ENCODE data around the gene STARD4.

STARD4 gene, protein sequence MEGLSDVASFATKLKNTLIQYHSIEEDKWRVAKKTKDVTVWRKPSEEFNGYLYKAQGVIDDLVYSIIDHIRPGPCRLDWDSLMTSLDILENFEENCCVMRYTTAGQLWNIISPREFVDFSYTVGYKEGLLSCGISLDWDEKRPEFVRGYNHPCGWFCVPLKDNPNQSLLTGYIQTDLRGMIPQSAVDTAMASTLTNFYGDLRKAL

DNA sequence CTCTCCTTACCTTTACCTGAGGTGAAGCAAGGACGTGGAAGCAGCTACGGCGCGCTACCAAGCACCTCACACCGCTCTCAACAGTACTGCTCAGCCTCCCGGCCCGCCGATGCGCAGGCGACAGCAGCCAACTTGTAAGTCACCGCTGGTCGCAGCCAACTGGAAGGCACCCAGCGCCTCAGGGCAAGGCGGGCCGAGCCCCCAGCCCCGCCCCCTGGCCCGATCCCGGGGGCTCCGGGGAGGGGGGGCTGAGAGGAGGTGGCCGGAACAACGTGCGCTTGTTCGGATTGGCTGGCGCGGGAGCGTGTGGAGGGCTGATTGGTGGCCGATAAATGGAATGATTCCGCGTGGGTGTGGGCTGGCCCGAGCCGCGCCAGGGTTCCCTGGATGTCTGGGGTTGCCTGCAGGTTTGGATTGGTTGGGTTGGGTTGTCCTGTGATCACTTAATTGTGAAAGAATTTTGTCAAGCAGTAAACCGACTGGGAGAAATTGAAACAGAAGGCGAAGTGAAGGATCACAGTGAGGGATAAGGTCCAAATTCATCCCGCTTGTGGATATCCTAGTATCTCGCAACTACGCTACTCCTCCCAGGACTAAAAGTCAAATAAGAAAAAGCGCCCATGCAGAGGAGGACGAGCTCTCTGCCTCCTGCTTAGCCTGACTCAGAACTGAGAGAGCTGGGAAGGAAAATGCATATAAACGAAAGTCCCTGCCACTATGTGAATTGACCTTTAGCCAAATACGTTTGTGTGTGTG is at the start of gene STARD4:
Gene STARD4, minus strand, starts transcription at position 161 of the 756 bp plus-strand sequence. CDS start 5,102 bp downstream, outside the sequence.
- peak; percentile 94 for FAIRE-seq

DNA sequence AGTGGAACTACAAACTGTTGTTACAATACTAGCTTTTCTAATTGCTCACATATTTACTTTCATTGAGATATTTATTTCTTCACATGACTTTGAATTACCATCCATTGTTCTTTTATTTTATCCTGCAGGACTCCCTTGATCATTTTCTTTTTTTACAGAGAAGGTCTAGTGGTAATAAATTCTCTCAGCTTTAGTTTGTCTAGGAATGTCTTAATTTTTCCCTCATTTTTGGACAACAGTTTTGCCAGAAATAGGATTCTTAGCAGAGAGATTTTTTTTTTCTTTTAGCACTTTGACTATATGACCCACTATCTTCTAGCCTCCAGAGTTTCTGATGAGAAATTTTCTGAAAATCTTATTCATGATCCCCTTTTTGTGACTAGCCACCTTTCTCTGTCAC is 47.3 kb upstream of the STARD4 start:
- FAIRE-seq, result no peak

DNA sequence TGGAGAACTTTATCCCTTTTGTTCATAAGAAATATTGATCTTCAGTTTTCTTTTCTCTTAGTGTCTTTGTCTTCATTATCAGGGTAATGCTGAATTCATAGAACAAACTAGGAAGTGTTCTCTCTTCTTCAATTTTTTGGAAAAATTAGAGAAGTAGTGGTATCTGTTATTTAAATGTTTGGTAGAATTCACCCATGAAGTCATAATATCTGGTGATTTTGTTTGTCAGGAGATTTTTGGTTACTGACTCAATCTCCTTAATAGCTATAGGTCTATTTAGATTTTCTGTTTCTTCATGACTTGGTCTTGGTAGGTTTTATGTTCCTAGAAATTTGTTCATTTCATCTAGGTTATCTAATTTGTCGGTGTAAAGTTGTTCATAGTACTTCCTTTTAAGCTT is 45.4 kb upstream of the STARD4 start:
- FAIRE-seq, result no peak

DNA sequence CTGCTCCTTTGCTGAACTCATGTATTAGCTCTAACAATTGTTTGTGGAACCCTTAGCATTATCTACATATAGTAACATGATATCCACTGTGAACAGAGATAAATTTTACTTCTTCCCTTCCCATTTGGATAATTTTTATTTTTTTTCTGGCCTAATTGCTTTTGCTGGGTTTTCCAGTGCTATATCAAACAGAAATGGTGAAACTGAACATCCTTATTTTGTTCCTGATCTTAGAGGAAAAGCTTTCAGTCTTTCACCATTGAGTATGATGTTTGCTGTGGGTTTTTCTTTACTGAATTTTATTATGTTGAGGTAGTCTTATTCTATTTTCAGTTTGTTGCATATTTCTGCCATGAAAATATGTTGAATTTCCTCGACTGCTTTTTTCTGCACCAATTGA is 44.8 kb upstream of the STARD4 start:
- no peak for FAIRE-seq

DNA sequence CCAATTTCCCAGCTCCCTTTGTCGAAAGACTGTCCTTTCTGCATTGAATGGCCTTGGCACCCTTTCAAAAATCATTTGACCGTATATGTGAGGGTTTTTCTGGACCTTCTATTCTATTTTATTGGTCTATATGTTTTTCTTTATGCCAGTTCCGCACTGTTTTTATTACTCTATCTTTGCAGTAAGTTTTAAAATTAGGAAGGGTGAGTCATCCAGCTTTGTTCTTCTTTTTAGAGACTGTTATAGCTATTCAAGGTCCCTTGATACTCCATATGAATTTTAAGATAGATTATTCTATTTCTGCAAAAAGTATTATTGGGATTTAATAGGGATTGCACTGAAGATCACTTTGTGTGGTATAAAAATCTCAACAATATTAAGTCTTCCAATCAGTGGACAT is 44.2 kb upstream of the STARD4 start:
- no peak for FAIRE-seq

DNA sequence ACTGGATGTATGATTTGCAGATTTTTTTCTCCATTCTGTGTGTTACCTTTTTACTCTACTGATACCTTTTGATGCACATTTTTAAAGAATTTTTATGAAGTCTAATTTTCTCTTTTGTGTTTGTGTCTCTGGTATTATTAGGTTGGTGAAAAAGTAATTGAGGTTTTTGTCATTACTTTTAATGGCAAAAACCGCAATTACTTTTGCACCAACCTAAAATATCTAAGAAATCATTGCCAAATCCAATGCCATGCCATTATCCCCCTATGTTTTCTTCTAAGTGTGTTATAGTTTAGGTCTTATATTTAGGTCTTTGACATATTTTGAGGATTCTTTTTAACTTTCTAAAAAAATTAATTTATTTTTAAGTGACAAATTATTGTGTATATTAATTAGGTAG is 43.4 kb upstream of the STARD4 start:
- no peak for FAIRE-seq

DNA sequence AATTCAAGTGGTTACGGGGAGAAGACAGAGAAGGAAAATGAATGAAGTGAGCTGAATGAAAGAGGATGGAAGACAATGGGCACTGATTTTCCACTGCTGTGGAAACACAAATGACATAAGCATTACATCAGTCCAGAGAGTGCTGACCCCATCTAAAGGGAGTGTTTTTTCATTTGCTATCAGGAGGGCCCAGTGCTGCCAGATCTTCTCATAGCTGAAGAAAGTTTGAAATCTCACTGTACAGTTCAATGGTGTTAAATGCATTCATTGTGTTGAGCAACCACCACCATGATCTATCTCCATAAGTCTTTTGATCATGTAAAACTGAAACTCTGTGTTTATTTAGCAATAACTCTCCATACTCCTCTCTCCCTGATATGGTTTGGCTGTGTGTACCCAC is 41.5 kb upstream of the STARD4 start:
- FAIRE-seq, result no peak

DNA sequence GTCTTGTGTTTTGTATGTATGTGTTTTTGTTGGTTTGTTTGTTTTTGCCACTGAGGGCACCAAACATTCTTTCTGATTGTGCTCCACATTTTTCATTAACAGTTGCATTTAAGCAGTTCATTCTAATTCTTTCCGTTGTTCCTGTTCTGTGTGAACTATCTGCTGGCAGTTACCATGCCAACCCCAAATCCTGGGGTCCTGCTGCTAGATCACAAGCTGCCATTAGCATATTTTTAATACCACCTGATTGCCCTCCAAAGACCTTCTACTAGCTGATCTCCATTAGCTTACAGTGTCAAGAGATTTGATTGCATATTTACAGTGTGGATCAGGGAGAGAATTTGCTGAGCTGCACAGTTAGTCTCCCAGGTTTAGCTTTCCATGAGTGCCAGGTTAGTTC is 40.6 kb upstream of the STARD4 start:
- FAIRE-seq, result no peak

DNA sequence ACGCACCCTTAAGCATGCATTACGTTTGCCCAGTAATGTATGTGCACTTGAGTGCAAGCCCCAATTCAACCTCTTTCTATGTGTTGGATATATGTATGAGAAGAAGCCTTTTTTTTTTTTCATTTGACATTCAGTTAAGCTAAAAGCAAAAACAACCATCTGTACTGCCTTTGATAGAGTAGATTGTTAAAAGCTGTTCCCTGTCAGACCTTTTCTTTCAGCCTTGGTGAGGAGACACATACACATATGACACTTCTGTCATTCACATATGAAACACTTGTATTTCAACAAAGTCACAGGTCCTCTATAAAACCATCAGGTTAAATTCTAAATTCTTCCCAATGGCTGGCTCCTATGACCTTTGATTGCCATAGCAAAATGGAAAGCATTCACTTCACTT is 40.2 kb upstream of the STARD4 start:
- FAIRE-seq, result no peak

DNA sequence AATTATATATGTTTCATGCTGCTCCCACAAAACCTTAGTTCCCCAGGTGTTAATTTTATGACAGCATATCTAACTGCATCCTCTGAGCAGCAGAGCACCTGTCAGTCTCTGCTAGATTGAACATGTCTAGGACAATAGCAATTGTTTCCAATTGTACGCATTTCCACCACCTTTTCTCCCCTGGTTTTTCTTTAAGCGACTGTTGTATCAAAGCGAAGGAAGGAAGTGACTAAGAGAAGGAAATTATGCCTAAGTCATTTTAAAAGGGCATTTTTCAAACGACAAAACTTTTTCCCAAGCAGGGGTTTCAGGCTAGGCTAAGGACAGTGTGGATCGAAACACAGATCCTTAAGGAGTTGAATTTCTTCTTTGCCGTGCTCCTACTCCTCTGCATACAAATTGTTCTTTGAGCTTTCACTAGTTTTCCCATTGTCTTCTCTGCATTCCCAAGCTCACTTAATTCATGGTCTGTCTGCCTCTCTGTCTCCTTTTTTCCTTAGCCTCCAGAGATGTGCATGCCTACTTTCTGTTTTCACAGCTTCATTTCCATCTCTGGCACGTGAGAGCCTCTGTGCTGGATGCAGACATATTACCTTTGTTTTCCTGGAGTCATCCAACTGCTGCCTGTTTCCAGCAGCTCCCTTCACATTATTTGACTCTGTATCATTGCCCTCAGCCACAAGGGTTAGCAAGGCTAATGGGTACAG is 39.4 kb upstream of the STARD4 start:
- FAIRE-seq, result no peak

DNA sequence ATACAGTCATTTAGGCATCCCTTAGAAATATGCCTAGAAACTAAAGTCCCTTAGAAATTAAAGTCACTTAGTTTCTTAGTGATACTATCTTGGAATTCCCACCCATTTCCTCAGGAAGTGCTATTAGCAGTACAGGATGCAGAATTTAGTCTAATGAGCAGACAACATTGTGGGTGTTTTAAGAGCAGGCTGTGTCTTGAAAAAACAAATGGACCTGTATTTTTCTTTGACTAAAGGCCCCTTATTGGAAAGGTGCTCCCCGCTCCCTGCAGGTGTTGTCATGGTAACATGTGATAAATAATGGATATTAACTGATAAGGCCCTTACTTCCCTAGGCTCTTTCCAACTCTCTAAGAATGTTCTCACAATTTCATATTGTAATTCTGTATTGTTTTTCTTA is 38.8 kb upstream of the STARD4 start:
- no peak for FAIRE-seq

DNA sequence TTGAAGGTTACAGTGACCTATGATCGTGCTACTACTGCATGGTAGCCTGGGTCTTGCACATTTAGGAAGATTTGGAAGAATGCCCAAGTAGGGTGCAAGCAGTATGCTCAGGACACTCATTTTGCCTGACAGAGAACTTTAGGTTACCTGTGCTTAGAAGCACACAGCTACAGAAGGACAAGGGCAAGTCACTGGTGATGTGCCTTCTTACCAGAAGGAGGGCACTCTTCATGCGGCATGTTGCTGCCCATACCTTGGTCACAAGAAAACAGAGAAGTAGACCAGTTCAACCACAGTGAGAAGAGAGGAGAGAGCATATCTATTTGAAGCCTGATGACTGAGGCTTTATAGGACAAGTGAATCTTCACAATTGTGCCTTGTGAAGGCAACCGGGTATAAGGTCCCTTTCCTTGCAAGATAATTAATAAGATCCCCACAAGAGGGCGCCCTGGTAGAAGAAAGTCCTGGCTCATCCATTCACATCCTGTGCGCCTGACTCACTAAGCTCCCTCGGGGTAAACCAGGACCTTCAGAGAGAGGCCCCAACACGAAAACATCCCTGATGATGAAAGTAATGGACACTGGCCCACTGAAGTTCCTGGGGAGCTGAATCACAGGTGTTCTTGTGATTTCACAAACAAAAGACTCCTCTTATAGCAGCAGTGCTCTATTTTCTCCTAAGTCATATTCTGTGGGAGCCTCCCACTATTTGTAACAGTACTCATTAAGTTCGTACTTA is 38.1 kb upstream of the STARD4 start:
- peak; percentile 9 for FAIRE-seq

DNA sequence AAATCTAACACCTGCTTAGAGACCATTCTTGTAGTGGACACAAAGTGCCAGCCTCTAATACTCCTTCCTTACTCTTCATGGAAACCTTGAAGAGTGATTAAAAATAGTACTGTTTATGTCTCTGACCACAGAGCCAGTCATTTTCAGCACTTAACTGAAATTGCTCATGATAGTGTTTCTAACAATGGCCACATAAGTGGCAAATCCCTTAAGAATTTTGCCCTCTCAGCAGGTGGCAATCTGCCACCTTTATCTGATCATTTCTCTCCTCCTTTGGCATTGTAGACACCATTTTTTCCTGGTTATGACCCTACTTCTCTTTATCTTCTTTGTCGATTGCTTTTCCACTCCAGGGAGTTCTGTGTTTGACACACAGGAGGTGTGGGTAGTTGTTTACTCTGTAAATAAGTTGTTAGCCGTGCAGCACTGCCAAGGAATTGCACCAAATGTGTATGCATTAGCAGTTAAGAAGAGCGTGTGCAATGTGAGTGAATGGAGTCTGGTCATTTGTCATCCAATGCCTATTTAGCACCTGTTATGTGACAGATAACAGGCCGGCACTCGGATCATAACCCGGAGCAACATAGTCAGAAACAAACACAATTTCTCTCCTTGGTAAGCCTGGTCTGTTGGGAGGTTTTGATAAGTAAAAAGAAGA is 36.8 kb upstream of the STARD4 start:
- peak; percentile 41 for FAIRE-seq

DNA sequence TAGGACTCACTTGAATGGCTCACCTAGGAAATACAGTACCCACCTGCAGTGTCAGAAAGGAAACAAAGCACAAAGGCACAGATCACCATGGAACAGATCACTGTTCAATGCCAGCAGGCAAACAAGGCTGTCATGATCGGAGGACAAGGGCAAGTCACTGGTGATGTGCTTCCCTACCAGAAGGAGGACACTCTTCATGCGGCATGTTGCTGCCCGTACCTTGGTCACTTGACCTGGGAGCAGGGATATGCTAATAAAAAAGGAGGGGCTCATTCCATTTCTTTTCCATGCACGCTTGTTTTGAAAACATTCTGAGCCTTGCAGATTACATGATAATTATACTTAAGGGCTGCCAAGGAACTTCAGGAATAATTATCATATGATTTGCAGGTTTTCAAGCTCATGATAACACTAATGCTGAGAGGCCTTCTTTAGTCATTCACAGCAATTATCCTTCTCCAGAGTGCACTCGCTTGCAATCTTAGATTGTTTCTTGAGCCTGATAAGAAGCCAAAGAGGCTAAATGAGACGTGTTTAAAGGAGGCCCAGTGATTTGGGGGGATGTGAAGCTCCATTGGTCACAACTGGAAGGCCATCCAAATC is 36.1 kb upstream of the STARD4 start:
- FAIRE-seq, result no peak

DNA sequence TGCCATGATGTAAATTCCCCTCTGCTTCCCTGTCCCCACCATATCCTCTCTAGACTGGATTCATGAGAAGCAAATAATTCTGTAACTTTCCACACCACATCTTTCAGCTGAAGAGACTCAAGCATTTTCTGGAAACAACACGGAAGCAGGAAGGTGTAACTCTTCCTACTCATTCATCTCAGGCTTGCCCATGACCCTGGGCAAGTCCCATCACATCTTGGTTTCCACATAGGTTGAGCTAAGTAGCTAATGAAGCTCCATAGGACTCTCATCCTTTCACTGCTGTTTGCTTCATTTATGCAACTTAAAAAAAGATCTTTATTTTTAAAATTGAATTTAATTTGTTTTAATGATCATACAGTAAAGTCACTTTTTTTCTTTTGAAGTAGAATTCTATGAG is 32.7 kb upstream of the STARD4 start:
- no peak for FAIRE-seq

DNA sequence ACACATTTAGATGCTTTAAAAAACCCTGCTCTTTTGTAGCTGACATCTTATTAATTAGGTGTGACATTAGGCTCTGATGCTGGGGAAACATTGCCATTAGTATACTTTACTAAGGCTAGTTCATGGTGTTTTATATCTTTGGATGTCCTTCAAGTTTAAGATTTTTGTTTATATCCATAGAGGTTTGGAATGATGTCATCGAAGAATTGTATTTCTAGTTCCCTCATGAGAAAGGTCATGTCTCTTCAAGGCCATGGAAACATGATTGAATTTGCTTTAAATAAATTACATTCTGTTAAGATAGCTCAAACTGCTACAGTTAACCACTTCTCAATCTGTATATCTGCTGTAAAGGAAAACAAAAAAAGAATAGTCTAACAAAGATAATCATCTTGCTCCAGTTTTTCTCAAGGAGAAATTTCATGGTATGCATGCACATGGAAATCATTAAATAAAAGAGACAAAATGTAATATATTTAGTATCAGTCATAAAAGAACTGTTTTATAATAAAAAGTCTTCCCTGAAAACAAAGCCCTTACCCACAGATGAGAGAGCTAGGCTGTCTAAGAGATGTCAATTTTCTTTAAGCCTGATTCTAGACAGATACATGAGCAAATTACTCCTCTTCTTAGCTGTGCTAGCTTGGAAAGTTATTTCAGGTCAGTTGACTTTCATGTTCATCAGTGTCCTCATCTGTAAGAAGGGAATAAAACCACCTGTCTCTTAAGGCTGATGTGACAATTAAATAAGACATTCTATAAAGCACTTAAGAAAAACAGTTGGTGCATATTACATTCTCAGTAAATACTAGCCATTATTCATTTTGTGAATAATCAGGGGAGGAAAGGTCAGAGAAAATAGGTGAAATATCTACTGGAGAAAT is 25.0 kb upstream of the STARD4 start:
- no peak for FAIRE-seq

DNA sequence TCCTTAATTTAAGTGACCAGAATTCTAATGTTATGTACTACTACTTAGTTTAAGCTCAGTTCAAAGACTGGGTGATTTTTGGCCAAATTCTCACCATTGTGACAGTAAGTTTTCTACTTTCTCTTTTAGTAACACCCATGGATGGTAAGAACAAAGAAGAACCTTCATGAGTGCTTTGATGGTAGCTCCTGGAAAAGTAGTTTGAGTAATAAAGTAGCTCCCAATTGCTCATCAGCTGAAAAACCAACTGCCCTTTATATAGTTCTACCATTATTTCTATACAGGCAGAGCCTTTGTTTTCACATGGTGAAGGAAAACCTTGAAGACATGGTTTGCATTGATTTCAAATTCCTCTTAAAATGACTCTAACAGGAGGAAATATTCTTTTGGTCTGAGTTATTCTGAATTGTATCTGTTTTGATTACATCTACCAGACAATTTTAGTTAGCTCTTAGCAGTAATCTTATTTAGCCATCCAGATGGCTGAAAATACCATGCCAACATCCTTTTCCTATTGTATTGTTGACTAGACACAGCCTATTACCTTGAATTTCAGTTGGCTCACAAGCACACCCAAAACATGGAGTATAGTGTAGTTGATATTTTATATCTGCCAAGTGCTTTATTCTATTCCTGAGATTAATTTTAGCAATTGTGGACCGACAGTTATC is 23.7 kb upstream of the STARD4 start:
- FAIRE-seq, result no peak

DNA sequence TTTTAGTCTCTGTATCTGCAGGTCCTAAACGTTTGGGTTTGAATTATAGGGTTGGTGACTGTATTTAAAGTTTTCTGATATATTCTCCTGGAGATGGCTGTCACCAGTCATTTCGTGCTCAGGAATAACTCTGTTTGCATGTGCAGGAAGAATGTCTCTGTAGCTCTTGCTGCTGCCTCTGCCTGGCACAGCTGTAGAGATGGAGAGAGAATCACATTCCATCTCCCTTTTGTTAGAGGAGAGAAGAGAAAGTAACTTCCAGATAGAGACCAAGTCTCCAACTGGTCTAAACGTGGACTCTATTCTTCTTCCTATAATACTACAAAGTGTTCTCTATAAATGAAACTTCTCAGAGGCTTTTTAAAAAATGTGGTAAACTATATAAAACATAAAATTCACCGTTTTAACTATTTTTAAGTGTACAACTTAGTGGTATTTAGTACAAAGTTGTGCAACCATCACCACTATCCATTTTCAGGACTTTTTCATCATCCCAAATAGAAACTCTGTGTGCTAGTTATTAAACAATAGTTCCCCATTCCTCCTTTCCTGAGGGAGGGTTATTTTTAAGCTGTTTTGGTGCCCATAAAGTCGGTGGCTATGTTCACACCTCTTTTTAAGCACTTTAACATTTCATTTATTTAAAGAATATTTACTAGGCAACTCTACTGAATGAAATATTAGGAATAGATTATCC is 20.7 kb upstream of the STARD4 start:
- no peak for FAIRE-seq

DNA sequence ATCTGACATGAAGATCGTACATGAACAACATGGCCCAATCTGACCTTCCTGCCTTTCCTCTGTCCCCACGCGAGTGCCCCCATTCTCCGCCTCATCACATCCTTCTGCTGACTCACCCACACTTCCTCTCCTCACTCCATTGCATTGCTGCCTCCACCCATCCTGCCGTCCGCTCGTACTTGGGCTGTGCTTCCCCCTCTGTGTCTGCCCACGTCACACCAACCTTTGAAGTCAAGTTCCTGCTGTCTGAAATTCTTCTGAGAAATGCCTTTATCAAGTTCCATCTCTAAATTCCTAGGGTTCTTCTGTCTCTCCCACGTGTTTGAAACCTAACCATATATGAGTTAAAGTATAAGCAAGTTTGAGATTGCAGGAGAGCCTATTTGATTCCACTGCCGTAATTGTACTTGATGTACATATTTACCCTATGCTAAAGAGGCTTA is 18.0 kb upstream of the STARD4 start:
- FAIRE-seq, result no peak

DNA sequence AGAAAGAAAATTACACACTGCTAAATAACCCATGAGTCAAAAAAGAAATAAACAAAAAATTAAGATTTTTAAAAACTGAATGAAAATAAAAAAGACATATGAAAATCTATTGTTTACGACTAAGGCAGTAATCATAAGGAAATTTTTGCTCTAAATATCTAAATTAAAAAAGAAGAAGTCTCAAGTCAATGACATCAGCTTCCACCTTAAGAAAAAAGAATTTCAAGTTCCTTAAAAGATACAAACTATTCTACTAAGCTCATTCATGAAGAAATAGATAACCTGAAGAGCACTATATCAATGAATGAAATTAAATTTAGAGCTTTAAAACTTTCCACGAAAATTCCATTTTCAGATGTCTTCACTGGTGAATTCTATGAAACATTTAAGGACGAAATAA is 15.7 kb upstream of the STARD4 start:
- FAIRE-seq, result peak; percentile 79
